H4 (cell line): ENCODE data around the gene NINJ2. TPM values are rescaled to one million over a fixed set of nuclear protein-coding genes. Genes with fewer than 3 reads are reported as not detected.
A peak's percentile ranks its signal among the peaks of the same experiment; 100 is the strongest.

Source experiments
- DNase-seq: peaks from one replicate; pipeline ENCODE4 v3.0.0-alpha.2; 2015; ENCODE audit warnings: low spot score
- total RNA-seq: library from RNA; depleted of rRNA; stranded (reverse); fragments of >200 nt; shearing (Covaris generic); gene quantifications from 2 replicates; pipeline ENCODE4 v1.2.3, GENCODE V29; 2014

The NINJ2 gene
- total RNA-seq, 1 experiment from 2014 or later: not detected

- no peak for DNase-seq
These were observed 113.7 kb downstream of the NINJ2 start for GRCh38 chr12:549476-550082.

GRCh38 chr12:547883-548470 lies 115.3 kb downstream of the NINJ2 start:
- no peak for DNase-seq

- peak; percentile 59 for DNase-seq
These were observed 116.1 kb downstream of the NINJ2 start for GRCh38 chr12:546920-547845.

DNA sequence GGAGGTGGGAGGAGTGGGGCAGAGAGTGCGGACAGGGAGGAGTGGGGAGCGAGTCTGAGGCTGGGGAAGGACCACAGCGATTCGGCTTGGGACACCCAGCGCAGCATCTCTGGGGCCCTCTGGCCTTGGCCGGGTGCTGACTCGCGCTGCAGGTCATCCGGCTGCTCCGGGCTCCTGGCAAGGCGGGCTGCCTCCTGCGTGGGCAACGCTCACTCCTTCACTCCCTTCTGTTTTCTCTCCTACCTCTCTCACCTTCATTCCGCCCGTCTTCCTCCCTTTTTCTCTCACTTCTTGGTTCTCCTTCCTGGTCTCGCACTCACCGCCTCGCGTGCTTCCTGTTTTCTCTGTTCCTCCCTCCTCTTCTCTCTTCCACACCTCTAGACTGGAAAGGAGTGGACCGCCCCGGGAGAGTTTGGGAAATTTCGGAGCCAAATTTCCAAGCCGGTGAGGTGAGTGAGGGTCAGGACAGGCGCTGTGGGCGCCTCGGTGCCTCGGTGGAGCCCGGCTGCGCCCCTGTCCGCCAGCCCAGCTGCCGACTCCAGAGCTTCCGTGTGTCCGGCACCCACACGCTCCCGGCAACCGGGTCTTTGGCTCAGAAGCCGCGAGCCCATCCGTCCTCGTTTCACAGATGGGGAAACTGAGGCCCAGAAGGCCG lies 116.9 kb downstream of the NINJ2 start:
- DNase-seq: no peak

DNA sequence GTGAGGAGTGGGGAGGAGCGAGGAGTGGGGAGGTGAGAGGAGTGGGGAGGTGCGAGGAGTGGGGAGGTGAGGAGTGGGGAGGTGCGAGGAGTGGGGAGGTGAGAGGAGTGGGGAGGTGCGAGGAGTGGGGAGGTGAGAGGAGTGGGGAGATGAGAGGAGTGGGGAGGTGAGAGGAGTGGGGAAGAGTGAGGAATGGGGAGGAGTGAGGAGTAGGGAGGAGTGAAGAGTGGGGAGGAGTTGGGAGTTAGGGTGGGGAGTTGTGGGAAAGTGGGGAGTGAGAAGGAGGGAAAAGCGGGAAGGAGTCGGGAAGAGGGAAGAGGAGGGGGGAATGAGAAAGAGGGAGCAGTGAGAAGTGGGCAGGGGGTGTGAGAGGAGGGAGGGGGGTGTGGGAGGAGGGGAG lies 117.4 kb downstream of the NINJ2 start:
- DNase-seq: no peak

DNA sequence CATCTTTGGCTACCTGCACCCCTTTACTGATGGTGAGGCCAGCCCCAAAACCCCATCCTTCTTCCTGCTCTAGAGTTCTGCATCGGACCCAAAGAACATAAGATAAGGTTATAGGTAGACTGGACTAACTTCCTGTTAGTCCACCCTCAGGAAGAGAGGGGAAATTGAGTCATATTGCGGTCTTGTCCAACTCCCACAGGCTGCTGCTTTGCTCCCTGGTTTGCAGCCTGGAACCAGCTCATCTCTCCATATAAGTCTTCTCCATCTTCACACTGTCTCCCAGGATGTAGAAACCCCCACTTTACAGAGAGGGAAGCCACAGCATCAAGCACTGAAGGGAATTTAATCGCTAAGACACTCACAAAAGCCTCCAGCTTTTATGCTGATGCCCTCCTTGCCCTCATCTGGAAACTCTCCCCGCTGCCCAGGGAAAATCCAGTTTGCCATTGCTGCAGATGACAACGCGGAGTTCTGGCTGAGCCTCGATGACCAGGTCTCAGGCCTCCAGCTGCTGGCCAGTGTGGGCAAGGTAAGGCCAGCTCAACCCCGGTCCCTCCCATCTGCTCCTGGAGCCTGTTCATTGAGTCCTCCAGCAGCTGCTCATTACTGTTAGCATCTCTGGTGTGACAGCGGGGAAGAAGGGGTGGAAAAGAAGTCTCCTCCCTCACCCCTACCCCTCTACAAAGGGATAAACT lies 118.2 kb downstream of the NINJ2 start:
- DNase-seq: no peak

- DNase-seq: no peak
These were observed 119.1 kb downstream of the NINJ2 start for GRCh38 chr12:544142-544541.

GRCh38 chr12:543114-543451 lies 120.2 kb downstream of the NINJ2 start:
- DNase-seq: no peak

- no peak for DNase-seq
These were observed 120.7 kb downstream of the NINJ2 start for GRCh38 chr12:542395-543113.

GRCh38 chr12:541676-542324 lies 121.4 kb downstream of the NINJ2 start:
- no peak for DNase-seq

GRCh38 chr12:539540-540310 lies 123.5 kb downstream of the NINJ2 start:
- no peak for DNase-seq

DNA sequence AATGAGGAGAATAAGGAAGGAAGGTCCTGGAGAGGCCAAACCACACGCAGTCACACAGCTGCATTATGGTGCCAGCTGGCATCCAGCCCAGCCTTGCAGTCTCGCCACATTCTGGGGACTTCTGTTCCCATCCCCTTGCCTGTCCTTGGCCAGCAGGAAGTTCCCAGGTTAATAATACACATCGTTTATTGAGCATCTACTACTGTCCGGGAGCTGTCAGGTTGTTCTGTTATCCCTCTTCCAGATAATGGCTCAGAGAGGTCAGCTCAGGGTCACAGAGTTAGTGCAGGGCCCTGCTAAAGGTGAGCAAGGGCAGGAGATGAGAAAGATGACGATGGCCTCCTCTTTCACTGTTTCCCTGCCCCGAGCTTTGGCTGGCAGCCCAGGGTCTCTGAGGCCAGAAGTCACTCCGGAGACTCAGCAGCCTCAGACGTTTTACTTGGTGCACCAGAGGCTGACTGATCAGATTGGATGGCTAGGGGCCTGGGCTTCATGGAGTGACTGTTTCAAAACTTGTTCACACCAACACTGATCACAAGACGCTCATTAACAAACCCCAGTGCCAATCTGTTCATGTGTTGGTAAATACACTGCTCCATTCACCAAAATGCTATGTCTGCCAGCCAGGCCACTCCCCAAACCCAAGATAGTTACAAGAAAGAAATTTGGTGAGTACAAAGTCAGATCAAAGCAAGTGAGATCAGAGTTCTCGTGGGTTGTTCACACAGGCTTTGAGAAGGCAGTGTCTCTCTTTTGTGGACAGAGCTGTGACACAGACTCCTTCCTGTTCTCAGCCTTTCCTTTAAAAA lies 124.3 kb downstream of the NINJ2 start:
- peak; percentile 94 for DNase-seq

DNA sequence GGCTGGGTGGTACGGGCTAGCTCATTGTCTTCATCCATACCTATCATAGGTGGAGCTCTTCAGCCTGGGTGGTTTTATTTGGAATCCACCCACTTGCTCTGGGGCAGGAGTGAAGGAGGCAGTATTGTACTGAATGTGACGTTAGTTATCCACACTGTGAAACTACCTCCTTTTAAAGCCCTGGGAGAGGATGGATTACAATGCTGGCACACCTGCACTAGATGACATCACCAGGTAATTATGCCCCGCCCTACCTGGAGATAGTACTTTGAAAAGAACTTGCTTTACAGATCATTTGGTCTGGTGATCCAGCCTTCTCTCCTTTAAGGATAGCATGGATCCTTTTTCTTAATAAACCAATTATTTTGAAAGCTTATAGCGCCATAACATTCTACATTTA lies 125.5 kb downstream of the NINJ2 start:
- DNase-seq: no peak

GRCh38 chr12:536751-537245 lies 126.4 kb downstream of the NINJ2 start:
- DNase-seq: no peak

DNA sequence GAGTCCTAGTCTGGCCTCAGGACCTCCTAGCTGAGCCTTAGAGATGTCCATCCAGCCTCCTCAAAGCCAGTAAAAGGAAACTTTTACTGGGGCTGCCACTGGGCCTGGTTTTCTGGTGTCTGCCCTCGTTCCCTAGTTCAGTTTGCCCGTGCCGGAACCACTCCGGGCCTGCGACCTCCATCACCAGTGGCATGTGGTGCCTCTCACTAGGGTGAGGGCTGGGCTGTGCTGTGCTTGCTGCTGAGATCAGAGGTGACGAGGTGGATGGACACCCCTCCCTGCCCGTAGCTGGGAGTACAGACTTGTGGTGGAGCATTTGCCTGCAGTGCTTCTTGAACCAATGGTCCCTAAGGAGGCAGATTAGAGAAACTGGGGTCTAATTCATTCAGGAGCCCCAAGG lies 127.8 kb downstream of the NINJ2 start:
- no peak for DNase-seq

GRCh38 chr12:534216-534615 lies 129.0 kb downstream of the NINJ2 start:
- no peak for DNase-seq

- no peak for DNase-seq
These were observed 129.5 kb downstream of the NINJ2 start for GRCh38 chr12:533718-534117.

DNA sequence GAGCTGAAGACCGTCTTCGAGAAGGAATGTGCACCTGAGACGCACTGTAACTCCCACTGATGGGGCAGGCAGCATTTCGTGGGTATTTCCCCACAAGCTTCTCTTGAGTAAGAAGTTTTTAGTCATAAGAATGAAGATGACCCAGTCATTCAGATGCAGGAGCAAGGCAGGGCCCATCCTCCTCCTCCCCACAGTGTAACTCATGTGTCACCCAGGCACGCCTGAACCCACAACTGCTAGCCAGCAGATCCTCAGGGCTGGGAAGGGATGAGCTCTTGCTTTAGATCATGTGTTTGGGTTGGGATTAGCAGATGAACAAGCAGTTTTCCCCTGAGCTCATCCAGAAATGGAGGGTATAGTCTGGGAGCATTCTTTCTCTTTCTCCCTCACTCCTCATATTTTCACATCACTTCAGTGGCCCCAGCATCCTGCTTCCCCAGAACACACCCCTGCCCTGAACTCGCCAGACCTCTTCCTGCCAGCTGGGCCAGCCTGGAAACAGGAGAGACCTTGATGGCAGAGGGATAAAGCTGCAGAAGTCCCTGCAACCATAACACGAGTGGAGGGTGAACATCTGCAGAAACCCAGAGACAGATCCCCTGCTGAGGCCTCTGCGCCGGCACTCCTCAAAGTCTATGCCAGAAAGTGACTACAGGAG lies 130.2 kb downstream of the NINJ2 start:
- peak; percentile 43 for DNase-seq
